ENCODE measurements around the gene ATG7.
"Not testable (repeated sequence)": the region's sequence is repeated elsewhere in the genome, so short reads cannot be mapped to it uniquely, and the experiment has no call there.

Gene ATG7

DNA sequence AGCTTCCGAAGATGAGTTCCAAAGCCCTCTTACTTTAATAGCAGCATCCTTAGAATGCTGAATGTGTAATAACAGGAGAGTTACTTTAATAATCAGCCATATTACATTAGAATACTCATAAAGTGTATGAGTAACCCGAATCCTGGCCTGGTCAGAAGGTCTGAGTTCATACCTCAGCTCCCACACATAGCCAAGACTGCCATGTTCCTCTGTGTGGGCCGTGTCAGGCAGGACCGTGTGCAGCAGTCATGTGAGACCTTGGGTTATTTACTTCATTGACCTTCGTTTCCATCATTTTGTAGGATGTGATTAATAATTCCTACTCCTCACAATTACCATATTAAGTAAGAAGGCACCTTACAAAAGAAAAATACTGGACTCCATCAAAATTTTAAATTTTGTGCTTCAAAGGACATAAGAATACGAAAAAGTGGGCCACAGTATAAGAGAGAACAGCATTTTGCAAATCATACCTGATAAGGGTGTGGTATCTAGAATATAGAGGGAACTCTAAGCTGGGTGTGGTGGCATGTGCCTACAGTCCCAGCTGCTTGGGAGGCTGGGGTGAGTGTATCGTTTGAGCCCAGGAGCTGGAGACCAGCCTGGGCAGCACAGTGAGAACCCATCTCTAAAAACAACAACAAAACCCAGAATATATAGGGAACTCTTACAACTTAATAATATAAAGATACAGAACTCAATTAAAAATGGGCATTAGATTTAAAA is 163.4 kb downstream of the ATG7 start:
- no peak for DNase-seq

DNA sequence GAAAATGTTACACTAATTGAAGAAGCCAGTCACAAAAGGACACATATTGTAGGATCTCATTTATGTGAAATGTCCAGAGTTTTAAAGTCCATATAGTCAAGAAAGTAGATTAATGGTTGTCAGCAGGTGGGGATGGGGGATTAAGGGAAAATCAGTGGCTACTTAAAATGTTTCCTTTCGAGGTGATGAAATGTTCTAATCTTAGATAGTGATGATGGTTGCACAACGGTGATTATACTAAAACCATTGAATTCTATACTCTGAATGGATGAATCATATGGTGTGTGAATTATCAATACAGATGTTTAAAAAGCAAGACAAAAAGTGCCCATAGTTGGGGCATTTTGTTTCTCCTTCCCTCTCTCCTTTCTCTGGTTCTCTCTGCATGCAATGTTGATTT is 164.6 kb downstream of the ATG7 start:
- DNase-seq, result no peak

DNA sequence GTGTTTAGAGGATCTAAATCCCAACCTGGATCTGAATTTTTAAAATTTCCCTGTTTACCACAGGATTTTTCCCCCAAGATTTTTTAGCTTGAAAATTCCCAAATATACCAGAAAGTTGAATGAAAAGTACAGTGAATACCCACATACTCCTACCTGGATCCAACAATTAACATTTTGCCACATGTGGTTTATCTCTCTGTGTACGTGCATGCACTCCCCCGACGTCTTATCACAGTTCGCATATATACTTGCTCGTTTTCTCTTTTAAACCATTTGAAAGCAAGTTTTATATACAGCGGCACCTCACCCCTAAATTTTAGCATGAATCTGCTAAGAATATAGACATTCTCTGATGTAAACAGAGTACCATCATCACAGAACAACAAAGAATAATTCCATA is 165.3 kb downstream of the ATG7 start:
- no peak for DNase-seq

DNA sequence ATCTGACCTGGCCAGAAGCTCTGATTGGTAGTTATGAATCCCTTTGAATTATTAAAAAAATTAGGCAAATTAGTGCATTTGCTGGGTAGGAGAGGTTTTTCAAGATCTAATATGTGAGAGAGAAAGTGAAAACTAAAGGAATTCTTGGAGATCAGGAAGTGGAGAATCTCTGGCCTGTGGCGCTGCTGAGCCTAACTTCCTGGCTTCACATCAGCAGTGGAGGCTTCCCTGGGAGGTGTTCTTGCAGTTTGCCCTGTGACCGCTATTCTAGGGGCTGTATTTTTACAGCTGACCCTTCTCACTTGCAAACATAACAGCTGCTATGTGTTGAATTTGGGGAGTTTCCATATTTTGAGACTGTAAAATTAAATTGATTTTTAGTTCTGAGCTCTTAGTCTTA is 166.4 kb downstream of the ATG7 start:
- no peak for DNase-seq

DNA sequence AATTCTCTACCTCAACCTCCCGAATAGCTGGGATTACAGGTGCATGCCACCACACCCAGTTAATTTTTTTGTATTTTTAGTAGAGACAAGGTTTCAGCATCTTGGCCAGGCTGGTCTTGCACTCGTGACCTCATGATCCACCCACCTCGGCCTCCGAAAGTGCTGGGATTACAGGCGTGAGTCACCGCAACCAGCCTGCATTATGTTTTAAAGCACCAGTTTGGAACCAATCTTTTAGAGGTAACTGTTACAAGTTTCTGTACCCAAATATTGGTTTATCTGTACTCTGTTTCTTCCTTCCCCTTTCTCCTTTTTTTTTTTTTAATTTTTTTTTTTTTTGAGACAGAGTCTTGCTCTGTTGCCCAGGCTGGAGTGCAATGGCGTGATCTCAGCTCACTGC is 169.1 kb downstream of the ATG7 start:
- DNase-seq, result not testable (repeated sequence)

DNA sequence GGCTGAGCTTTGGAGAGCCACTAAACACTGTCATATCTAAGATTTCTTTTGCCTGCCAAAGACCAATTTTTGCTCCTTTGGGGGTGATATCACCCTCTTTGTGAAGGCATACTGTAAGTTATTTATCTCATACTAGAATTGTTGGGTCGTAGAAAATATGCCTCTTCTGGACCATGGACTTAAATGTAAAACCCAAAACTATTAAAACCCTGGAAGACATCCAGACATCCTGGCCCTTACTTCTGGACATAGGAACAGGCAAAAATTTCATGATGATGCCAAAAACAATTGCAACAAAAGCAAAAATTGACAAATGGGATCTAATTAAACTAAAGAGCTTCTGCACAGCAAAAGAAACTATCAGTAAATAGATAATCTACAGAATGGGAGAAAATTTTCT is 172.2 kb downstream of the ATG7 start:
- DNase-seq, result no peak

DNA sequence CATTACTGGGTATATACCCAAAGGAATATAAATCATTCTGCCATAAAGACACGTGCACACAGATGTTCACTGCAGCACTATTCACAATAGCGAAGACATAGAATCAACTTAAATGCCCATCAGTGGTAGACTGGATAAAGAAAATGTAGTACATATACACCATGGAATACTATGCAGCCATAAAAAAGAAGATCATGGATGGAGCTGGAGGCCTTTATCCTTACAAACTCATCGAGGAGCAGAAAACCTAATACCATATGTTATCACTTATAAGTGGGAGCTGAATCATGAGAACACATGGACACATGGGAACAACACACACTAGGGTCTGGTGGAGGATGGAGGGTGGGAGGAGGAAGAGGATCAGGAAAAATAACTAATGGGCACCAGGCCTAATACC is 173.0 kb downstream of the ATG7 start:
- not testable (repeated sequence) for DNase-seq

DNA sequence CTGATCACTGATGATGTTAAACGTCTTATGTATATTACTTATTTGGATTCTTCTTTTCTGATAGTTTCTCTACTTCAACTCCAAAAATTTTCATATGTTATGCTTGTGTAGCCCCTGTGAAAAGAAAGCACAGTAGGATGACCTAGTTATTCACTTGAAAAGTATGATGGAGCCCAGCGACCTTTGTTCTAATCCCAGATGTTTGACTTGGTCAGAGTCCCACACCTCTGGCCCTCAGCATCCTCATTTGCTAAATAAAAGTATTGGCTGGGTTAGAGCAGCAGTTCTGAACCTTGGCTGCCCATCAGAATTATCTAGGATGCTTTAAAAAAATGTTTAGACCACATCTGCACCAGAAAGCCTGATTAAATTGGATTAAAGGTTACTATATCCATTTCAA is 173.7 kb downstream of the ATG7 start:
- DNase-seq, result no peak

DNA sequence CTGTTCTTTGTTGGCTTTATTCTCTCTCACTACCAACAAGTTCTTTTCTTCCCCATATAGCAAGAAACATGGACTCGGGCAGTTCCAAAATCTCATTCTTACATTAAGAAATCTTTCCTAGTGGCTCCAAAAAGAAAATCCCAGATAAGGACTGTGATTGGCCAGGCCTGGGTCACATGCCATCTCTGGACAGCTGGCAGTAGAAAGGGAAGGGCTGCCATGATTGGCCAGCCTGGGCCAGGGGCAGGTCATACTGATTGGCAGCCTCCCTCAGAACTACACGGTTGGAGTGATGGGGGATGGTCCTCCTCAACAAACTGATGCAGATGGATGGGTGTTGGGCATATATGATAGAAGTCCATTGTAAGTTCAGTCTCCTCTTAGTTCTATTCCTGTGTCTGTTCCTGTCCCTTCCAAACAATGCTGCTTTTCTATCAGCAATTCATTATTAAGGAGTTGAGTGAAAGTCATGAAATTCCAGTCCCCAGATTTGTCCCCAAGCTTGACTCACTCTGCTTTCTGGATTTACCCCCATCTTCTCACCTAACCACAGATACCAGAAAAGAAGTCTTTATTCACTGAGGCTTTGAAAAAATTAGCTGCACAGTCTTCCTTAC is 175.5 kb downstream of the ATG7 start:
- DNase-seq, result no peak

DNA sequence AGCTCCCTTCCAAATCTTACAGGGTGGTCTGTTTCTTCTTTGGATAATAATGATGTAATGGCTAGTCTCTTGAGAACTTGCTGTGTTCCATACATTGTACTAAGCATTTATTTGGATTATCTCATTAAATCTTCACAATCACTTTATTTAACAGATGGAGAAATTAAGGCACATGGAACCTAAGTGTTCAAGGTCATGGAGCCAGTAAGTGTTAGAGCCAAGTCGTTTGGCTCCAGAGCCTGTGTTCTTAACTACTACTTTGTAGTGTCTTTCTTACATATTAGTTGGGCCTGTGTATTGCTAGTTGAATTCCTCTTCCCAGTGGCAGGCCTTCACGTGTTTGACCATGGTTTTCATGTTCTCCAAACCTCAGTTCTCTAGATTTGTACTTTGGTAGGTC is 177.8 kb downstream of the ATG7 start:
- no peak for DNase-seq

DNA sequence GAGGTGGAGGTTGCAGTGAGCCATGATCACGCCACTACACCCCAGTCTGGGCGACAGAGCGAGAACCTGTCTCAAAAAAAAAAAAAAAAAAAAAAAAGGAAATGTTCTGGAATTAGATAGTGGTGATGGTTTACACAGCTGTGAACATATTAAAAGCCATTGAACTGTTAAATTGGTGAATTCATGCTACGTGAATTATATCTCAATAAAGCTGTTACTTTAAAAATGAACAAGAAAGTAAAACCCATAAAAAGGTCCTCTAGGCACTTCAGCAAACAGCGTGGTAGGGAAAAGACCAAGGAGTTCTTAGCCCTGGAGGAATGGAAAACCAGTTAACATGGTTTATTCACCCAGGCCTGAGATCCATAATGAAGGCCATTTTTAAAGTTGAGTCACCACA is 180.1 kb downstream of the ATG7 start:
- DNase-seq, result no peak

DNA sequence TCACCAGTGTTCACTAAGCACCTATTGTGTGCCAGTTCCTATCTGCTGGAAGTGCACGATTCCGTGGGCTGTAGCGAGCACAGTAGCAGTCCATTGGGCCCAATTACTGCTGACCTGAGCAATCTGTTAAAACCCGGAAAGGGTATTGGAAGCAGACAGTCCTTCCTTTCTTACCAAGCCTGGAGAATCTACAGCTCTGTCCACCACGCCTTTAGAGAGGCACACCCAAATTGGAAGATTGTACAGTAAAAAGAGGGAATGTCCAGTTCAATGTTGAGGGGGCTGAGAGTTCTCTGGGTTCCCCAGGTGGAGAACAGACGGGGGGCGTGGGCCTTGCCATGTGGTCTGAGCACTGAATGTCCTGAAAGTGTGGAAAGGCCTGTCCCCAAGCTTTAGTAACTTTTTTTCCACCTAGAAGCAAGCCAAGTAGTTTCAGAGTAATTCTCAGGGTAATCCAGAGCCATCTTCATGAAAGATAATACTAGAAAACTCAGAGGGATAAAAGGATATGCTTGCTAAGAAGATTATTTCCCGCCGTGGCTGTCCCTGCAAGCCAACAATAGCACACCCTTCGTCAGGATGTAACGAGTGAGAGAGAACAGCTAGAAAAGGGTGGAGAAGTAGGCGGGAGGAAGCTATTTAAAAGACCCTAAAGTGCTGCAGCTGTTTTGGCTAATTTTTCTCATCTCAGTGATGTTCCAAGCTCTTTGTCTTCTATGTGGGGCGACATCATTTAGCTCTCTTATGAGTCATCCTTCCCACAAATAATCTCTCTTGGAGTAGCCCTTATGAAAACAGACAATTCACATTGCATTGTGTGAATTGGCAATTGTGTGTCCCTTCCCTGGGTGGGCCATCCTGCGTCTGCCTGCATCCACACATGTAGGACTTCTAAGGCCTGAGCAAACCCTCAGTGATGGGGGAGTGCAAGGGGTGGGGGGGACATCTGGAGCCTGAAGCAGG is 181.0 kb downstream of the ATG7 start:
- DNase-seq, result no peak

DNA sequence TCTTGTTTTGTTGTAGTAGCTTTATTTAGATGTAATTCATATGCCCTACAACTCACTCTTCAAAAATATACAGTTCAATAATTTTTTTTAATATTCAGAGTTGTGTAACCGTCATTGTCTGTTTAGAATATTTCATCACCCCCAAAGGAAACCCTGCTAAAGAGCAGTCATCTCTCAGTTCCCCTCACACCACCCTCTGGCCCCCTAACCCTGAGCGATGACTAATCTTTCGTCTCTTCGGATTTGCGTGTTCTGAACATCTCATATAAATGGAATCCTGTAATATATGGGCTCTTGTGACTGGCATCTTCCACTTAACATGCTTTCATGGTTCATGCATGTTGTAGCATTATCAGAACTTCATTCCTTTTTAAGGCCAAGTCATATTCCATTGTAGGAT is 183.8 kb downstream of the ATG7 start:
- DNase-seq, result peak; percentile 57

DNA sequence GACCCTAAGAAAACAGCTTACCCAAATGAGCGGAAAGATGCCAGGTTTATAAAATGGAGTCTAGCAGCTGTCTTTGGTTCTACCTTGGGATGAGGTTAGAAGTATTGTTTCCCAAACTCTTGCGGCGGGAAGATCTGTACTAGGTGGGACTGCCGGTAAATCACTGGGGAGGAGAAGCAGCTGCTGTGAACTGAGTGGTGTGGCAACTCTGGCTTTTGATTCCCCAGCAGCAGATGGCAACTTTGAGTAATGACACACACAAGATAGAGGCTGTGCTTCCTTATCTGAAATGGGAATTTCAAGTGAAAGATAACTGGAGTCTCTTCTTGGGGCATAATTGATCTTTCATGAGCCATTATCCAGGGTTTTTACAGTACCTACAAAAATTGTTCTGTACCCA is 184.9 kb downstream of the ATG7 start:
- DNase-seq, result no peak

DNA sequence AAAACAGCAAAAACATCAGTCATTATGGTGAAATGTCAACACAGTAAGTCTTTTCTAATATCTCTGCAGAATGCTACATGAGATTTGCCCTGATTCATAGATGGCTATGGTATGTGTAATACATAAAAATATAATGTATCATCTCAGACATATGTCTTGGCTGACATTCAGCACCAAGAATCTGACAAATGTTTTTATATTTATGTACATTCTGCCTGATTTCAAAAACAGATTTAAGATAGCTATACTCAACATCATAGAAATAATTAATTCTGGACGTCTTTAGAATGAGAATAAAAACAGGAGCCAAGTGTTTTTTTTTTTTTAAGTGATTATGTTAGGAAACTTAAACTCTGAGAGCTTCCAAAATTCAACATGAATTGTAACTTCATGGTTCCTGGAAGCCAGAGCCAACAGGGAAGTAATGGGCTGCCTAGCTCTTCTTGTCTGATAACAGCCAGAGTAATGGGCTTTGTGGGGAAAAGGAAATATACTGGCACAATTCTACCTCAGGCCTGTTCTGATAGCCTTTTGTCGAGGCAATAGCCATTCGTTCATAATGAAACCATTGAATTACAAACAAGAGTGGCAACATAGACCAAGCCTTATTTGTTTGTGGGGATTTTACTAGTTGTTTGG is 187.1 kb downstream of the ATG7 start:
- DNase-seq, result no peak

DNA sequence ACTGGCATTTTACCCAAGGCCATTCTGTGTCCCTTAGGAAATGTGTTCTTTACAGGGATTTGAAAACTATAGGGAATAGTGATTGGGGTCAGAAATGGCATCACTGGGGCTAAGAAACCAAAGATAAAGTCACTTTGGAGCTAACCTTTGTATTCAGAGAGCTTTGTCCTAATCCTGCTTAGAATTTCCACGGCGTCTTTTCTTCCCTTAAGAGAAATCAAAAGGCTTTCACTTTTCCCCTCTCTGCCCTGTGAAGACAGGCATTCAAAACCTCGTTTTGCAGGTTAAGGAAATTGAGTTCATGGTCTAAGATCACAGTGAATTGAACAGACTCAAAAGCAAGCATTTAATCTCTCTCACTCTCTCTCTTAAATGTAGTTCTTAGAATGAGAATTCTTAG is 189.0 kb downstream of the ATG7 start:
- DNase-seq, result no peak

DNA sequence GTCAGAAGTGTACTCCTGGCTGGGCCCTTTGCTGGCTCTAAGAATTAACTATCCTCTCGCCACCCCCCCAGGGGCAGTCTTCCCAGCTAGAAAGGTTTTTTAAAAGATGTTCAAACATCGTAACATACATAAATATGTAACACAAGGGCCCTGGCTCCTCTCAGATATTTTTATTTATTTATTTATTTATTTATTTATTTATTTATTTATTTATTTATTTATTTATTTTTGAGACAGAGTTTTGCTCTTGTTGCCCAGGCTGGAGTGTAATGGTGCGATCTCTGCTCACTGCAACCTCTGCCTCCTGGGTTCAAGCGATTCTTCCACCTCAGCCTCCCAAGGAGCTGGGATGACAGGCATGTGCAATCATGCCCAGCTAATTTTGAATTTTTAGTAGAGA is 190.5 kb downstream of the ATG7 start:
- not testable (repeated sequence) for DNase-seq

DNA sequence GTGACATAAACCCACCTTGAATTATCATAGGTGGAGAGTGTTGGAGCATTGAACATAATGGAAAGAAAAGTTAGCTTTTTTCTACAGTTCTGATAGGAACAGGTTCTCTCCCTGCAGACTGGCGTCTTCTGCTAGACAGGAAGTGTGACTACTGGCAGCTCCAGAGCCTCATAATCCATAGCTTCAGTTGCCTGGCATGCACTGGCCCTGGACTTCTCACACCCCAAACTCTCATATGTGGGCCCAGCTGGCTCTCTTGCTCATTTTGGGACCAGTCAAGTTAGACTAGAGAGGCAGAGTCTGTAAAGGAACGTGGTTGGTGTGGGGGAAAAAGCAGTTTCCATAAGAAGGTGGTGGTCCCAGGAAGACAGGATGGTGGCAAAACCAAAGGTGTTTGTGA is 191.4 kb downstream of the ATG7 start:
- no peak for DNase-seq

DNA sequence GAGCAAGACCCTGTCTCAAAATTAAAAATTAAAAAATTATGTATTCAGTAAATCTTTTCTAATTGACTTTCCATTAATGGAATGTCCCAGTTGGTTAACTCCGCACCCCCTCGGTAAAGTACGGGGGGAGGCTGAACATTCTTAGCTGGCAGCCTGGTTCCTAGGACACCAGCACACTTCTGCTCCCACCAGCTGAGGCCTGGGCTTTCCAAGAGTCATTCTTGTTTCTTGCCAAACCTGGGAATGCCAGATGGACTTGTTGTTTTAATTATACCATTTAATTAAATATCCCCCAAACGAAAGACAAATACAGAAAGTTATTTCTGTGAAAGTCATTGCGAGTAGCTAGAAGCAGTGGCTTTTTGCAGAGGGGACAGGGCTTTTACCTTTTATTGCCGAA is 192.2 kb downstream of the ATG7 start:
- no peak for DNase-seq

DNA sequence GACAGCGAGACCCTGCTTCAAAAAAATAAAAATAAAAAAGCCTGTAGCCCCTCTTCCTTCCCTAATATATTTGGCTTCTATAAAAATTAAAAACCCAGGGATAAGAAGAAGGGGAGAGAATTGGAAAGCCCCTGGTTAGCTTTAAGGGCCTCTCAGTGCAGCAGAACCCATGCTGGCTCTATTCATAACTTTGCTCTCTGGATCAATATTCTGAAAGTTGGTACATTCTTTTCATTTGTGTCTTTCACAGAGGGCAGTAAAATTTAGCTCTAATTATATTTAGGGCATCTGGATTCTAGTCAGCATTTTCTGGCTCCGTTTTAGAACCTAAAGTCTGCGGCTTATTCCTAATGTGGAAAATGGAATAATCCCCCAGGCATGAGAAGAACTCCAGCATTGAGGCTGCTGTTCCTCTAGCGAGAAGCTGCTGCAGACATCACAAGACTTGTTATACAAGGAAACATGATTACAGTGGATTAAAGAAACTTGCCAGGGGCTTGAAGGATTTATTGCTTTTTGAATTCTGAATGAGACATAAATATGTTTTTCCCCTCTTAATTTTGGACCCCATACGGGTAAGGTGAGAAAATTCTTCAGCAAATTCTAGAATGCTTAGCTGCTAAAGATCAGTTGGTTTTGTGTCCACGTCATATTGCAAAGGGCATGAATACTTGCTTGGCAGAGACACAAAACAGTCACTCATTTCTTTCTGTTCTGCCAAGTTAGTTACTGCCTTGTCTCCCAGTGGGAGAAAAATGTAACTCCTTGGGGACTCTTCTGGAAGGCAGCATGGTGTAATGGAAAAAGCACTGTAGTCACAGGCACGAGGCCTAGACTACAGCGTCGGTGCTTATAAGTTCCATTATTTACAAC is 193.8 kb downstream of the ATG7 start:
- DNase-seq, result no peak

DNA sequence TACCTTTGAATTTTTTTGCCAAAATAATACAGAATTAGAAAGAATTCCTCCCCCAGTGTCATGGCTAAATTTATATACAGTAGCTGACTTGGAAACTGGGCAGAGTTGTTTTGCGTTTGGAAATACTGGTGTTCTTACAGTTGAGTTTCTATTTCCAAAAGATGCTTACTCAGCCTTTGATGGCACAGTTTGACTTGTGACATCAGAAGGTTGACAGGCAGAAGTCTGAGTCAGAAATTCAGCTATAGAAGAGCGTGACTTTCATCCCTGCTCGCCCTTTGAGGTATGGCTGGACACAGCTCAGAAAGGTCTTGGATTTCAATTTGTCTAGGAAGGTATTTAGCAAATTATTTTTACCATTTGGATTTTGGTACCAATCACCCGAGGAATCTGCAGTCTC is 195.7 kb downstream of the ATG7 start:
- no peak for DNase-seq

Measured in SIG-M5 (cell line).